H1 (cell line): ENCODE results near the gene LIG3. TPM values are rescaled to one million over a fixed set of nuclear protein-coding genes. Genes with fewer than 3 reads are reported as not detected.

ENCODE experiments used
- CTCF ChIA-PET: fragments of 300-600 bp; sonication (Branson Sonifier 250); formaldehyde crosslinking; loops from one replicate; lab custom pipeline; 2021; ENCODE audit not compliant: partially characterized antibody; lab: Charles Lee
- POLR2A ChIA-PET: fragments of 300-600 bp; sonication (Branson Sonifier 250); formaldehyde crosslinking; loops from one replicate; lab custom pipeline; 2021; ENCODE audit warnings: inconsistent platforms; ENCODE audit not compliant: partially characterized antibody; lab: Charles Lee
- DNase-seq, 2 experiments: peaks; one replicate each; pipeline versions ENCODE4 v3.0.0 to v3.0.0-alpha.2; 2010 to 2022; ENCODE audit warnings: low spot score in 2 of 2, low read depth in 1 of 2, mixed read lengths in 1 of 2
- FAIRE-seq: peaks from 2 replicates; lab custom pipeline; 2011; peaks lifted over from hg19 to GRCh38; lab: Jason Lieb, UNC
- H2AFZ ChIP-seq: 2 replicates; pipeline ENCODE4 v1.8.1; 2012; ENCODE audit warnings: low read length, inconsistent platforms
- H2AK5ac ChIP-seq: 2 replicates; pipeline ENCODE4 v1.6.1; 2013; ENCODE audit warnings: low read depth, low read length
- H2BK120ac ChIP-seq: replicated peaks from 2 replicates; pipeline ENCODE3; 2013; ENCODE audit warnings: low read depth, low read length, inconsistent platforms
- H2BK12ac ChIP-seq: 2 replicates; pipeline ENCODE4 v1.6.1; 2013; ENCODE audit warnings: low read depth, low read length
- H2BK15ac ChIP-seq: 2 replicates; pipeline ENCODE4 v1.6.1; 2013; ENCODE audit warnings: low read length
- H2BK20ac ChIP-seq: 2 replicates; pipeline ENCODE4 v1.6.1; 2013; ENCODE audit warnings: low read length
- H2BK5ac ChIP-seq: 2 replicates; pipeline ENCODE4 v1.6.1; 2013; ENCODE audit warnings: low read depth, low read length
- H3K14ac ChIP-seq: 2 replicates; pipeline ENCODE4 v1.6.1; 2013; ENCODE audit warnings: inconsistent platforms; ENCODE audit not compliant: insufficient read length
- H3K18ac ChIP-seq: 2 replicates; pipeline ENCODE4 v1.6.1; 2013; ENCODE audit warnings: low read length; ENCODE audit errors: extremely low read depth
- H3K23ac ChIP-seq: 2 replicates; pipeline ENCODE4 v1.6.1; 2013; ENCODE audit warnings: inconsistent platforms; ENCODE audit not compliant: insufficient read length
- H3K23me2 ChIP-seq: 2 replicates; pipeline ENCODE4 v1.6.1; 2013; ENCODE audit warnings: low read depth, low read length
- H3K27ac ChIP-seq: 2 replicates; pipeline ENCODE4 v1.6.1; 2011; ENCODE audit warnings: low read depth, low read length, inconsistent platforms
- H3K27me3 ChIP-seq, 4 experiments: replicated peaks in 1 of 4; 1 replicate in 1 of 4; 2 replicates in 3 of 4; pipeline versions ENCODE4 v1.6.1 to v1.8.1; 2011 to 2013; ENCODE audit warnings: low read length in 3 of 4, mild to moderate bottlenecking in 3 of 4, inconsistent platforms in 2 of 4, mixed read lengths in 2 of 4, moderate library complexity in 1 of 4; ENCODE audit not compliant: control insufficient read depth in 3 of 4, insufficient read depth in 3 of 4; ENCODE audit errors: extremely low read depth in 1 of 4
- H3K36me3 ChIP-seq, 4 experiments: 2 replicates each; pipeline versions ENCODE4 v1.6.1 to v1.8.1; 2011 to 2013; ENCODE audit warnings: mild to moderate bottlenecking in 4 of 4, low read length in 3 of 4, moderate library complexity in 2 of 4, control low read depth in 1 of 4, inconsistent platforms in 1 of 4; ENCODE audit not compliant: insufficient read depth in 4 of 4, control insufficient read depth in 2 of 4
- H3K4ac ChIP-seq: replicated peaks from 2 replicates; pipeline ENCODE3; 2013; ENCODE audit warnings: low read length, low read depth, mixed read lengths, inconsistent platforms; ENCODE audit not compliant: insufficient read length
- H3K4me1 ChIP-seq, 4 experiments: replicated peaks in 1 of 4; 1 replicate in 1 of 4; 2 replicates in 3 of 4; pipeline versions ENCODE4 v1.6.1 to v1.8.1; 2011 to 2013; ENCODE audit warnings: low read length in 3 of 4, inconsistent platforms in 2 of 4, mixed read lengths in 1 of 4; ENCODE audit not compliant: insufficient read depth in 4 of 4, control insufficient read depth in 3 of 4
- H3K4me2 ChIP-seq, 2 experiments: 2 replicates each; pipeline versions ENCODE4 v1.6.1 to v1.8.1; 2011 to 2013; ENCODE audit warnings: low read depth in 2 of 2, low read length in 2 of 2, control low read depth in 1 of 2, inconsistent platforms in 1 of 2, mild to moderate bottlenecking in 1 of 2; ENCODE audit not compliant: insufficient read depth in 1 of 2
- H3K4me3 ChIP-seq, 4 experiments: fragments of 200-600, 300-600 bp in 1 of 4; sonication (generic), shearing (Covaris generic), sonication (Bioruptor Twin) in 1 of 4; 2 replicates each; pipeline versions ENCODE4 v1.5.1 to v1.8.1; 2011 to 2016; ENCODE audit warnings: low read length in 4 of 4, low read depth in 3 of 4, control low read depth in 2 of 4, inconsistent platforms in 2 of 4, mild to moderate bottlenecking in 2 of 4, mixed read lengths in 1 of 4, moderate library complexity in 1 of 4; ENCODE audit not compliant: insufficient read depth in 2 of 4; ENCODE audit errors: extremely low read depth in 1 of 4
- H3K56ac ChIP-seq: replicated peaks from 2 replicates; pipeline ENCODE3; 2013; ENCODE audit warnings: low read depth, mild to moderate bottlenecking, mixed read lengths, low read length, inconsistent platforms; ENCODE audit not compliant: insufficient read length
- H3K79me1 ChIP-seq: 2 replicates; pipeline ENCODE4 v1.6.1; 2013; ENCODE audit warnings: low read depth, low read length, control low read depth
- H3K79me2 ChIP-seq, 2 experiments: 2 replicates each; pipeline versions ENCODE4 v1.6.1 to v1.8.1; 2012 to 2013; ENCODE audit warnings: low read length in 2 of 2, mild to moderate bottlenecking in 2 of 2, inconsistent platforms in 1 of 2; ENCODE audit not compliant: insufficient read depth in 2 of 2, control insufficient read depth in 1 of 2
- H3K9ac ChIP-seq, 4 experiments: replicated peaks in 1 of 4; 1 replicate in 1 of 4; 2 replicates in 3 of 4; pipeline versions ENCODE4 v1.6.1 to v1.8.1; 2011 to 2013; ENCODE audit warnings: low read depth in 3 of 4, low read length in 3 of 4, control low read depth in 2 of 4, mild to moderate bottlenecking in 2 of 4, moderate library complexity in 2 of 4, inconsistent platforms in 1 of 4; ENCODE audit errors: extremely low read depth in 1 of 4
- H3K9me3 ChIP-seq, 2 experiments: 2 replicates each; pipeline versions ENCODE4 v1.6.1 to v1.8.1; 2012 to 2013; ENCODE audit warnings: mild to moderate bottlenecking in 2 of 2, moderate library complexity in 2 of 2, control low read depth in 1 of 2, inconsistent platforms in 1 of 2, low read depth in 1 of 2, low read length in 1 of 2, mixed read lengths in 1 of 2; ENCODE audit not compliant: insufficient read depth in 2 of 2
- H4K20me1 ChIP-seq, 2 experiments: replicated peaks in 1 of 2; 2 replicates each; pipeline versions ENCODE3 to v1.8.1; 2011 to 2013; ENCODE audit warnings: inconsistent platforms in 2 of 2, low read length in 2 of 2, mild to moderate bottlenecking in 1 of 2; ENCODE audit not compliant: insufficient read depth in 2 of 2, control insufficient read depth in 1 of 2
- H4K5ac ChIP-seq: 2 replicates; pipeline ENCODE4 v1.6.1; 2013; ENCODE audit warnings: low read length, low read depth, mixed read lengths, inconsistent platforms; ENCODE audit not compliant: insufficient read length
- H4K8ac ChIP-seq: 2 replicates; pipeline ENCODE4 v1.8.0; 2013; ENCODE audit warnings: mild to moderate bottlenecking, moderate library complexity, low read length, inconsistent platforms; ENCODE audit not compliant: insufficient read depth; ENCODE audit errors: extremely low read depth
- H4K91ac ChIP-seq: replicated peaks from 2 replicates; pipeline ENCODE3; 2013; ENCODE audit warnings: low read length, mixed read lengths, inconsistent platforms; ENCODE audit not compliant: insufficient read length
- KDM5A ChIP-seq: fragments of 200-600 bp; IDR thresholded peaks from 2 replicates; pipeline ENCODE4 v1.7.1; 2012; ENCODE audit warnings: mild to moderate bottlenecking, low read length, inconsistent platforms, mixed read lengths
- SIRT6 ChIP-seq: IDR thresholded peaks from one replicate; pipeline ENCODE4 v1.7.1; 2012; ENCODE audit warnings: low read length, inconsistent platforms
- WGBS, 2 experiments: shearing (Covaris generic) in 1 of 2; methylation state at CpG; one replicate each; pipeline versions ENCODE4 v1.1.6 to v1.1.7; 2013 to 2015; ENCODE audit warnings: low lambda C conversion rate in 2 of 2, mixed read lengths in 2 of 2, inconsistent platforms in 1 of 2, low coverage in 1 of 2, missing lambda C conversion rate in 1 of 2; ENCODE audit not compliant: insufficient replicate concordance in 2 of 2, insufficient coverage in 1 of 2, insufficient read length in 1 of 2; ENCODE audit errors: extremely low coverage in 1 of 2, missing lambda C conversion rate in 1 of 2; 5-methylcytosine and 5-hydroxymethylcytosine counted together
- polyA plus RNA-seq, 7 experiments: library from polyadenylated mRNA; depleted of rRNA in 3 of 7; stranded (reverse) in 5 of 7; unstranded in 2 of 7; fragments of >200 nt in 5 of 7; fragments of 200-250 nt in 2 of 7; gene quantifications; 1 replicate in 5 of 7; 2 replicates in 1 of 7; 4 replicates in 1 of 7; pipeline versions ENCODE4 v1.2.1 to v1.2.3, GENCODE V29; 2011 to 2013; ENCODE audit warnings: missing spikeins in 2 of 7, mixed read lengths in 2 of 7
- total RNA-seq: library from RNA; stranded (reverse); fragmentation: NEBNext Ultra II Directional; extraction: Animal tissue kit (Norgen Biotek cat#: 25700); gene quantifications from 2 replicates; pipeline ENCODE4 v1.2.1, GENCODE V29; 2021

LIG3 gene
- total and polyA plus RNA-seq, 2 of the 8 experiments (the other 6 are each of a cell fraction or from before 2014, with no cell fraction given) = 63.6 to 89.3 TPM

- DNase-seq (no peak), FAIRE-seq (no peak)
- Histone ChIP-seq H2BK15ac (no peak overlapping the region), H3K23ac (no peak overlapping the region), H2AFZ (no peak overlapping the region), H4K5ac (no peak overlapping the region), H4K8ac (no peak overlapping the region), H2AK5ac (no peak overlapping the region), H2BK12ac (no peak overlapping the region), H3K79me2 (no peaks in the 10 kb centered on the region), H4K91ac (no peak overlapping the region), H3K56ac (no peak overlapping the region), H2BK120ac (no peak overlapping the region), H3K27ac (no peak overlapping the region), H3K79me1 (no peaks in the 10 kb centered on the region), H4K20me1 (peaks cover 8 to 9% of the 10 kb centered on the region in 2 experiments), H3K23me2 (no peaks in the 10 kb centered on the region), H2BK5ac (no peak overlapping the region), H3K4me1 (no peaks in the 10 kb centered on the region), H3K9me3 (no peaks in the 10 kb centered on the region), H3K4ac (no peak overlapping the region), H3K36me3 (peaks cover 57 to 89% (median 85%) of the 10 kb centered on the region in 4 experiments), H3K4me3 (no peak overlapping the region), H2BK20ac (no peak overlapping the region), H3K9ac (no peak overlapping the region), H3K4me2 (no peak overlapping the region), H3K18ac (no peak overlapping the region), H3K27me3 (no peaks in the 10 kb centered on the region), H3K14ac (no peak overlapping the region)
- ChIA-PET POLR2A (interaction anchor here (1.2 to 1.5 kb wide), 4 partner anchors 9 to 132 kb away, joined by 3 to 6 read pairs (median 4); no protein-coding TSS in a partner anchor), CTCF (interaction anchor here (0.6 to 5.2 kb wide), 9 partner anchors 9 to 129 kb away, joined by 3 to 43 read pairs (median 4); partner anchors contain the start of gene RAD51D)
- TF ChIP-seq KDM5A = no peak
- no peak for TF ChIP-seq SIRT6
- 93% methylated on average over 11 of the region's 11 CpGs; no CpG with 5 or more reads in 1 of the 2 experiments for WGBS, 2 experiments
These were observed 17.1 kb downstream of the LIG3 start for GRCh38 chr17:34997355-34997862.
